Activated gamma-delta T cell treated with anti-CD3 and anti-CD28 coated beads, Interleukin-2, amount 50 U/mL, for 16 hours (primary cell): Measurements from ENCODE around the gene HDAC5.
"Not testable (repeated sequence)": the region's sequence is repeated elsewhere in the genome, so short reads cannot be mapped to it uniquely, and the experiment has no call there.

ENCODE experiments used
- DNase-seq: peaks from one replicate; pipeline ENCODE4 v3.0.0-alpha.2; 2020; ENCODE audit warnings: low read depth

Gene HDAC5

GRCh38 chr17:44123356-44124117 is at the start of gene HDAC5:
TSS of gene HDAC5 (minus strand) at chr17:44123641. CDS start at chr17:44117515, 6,126 bp downstream.
- DNase-seq: peak; percentile 94

GRCh38 chr17:44171931-44172455 is 48.6 kb upstream of the HDAC5 start:
- DNase-seq: no peak

GRCh38 chr17:44170499-44171201 is 47.2 kb upstream of the HDAC5 start, which contains the start of gene ASB16:
TSS of gene ASB16 (plus strand) at chr17:44170704. CDS start at chr17:44170790, 86 bp downstream.
- DNase-seq: no peak

DNA sequence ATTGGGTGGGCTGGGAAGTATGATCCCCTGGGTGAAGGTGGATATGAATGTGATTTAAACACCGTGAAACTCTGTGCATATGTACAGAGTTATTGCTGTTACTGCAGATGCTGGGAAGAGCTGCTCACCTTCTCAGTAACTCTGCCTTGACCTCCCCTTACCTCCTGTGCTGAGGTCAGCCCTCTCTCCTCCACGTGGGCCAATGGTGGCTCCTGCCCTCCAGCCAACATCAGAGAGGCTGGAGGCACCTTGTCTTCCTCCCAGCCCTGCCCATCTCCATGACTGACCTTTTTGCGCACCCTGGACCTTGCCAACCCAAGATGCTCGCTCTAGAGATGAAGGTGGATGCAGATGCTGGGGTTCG is 46.7 kb upstream of the HDAC5 start:
- no peak for DNase-seq

DNA sequence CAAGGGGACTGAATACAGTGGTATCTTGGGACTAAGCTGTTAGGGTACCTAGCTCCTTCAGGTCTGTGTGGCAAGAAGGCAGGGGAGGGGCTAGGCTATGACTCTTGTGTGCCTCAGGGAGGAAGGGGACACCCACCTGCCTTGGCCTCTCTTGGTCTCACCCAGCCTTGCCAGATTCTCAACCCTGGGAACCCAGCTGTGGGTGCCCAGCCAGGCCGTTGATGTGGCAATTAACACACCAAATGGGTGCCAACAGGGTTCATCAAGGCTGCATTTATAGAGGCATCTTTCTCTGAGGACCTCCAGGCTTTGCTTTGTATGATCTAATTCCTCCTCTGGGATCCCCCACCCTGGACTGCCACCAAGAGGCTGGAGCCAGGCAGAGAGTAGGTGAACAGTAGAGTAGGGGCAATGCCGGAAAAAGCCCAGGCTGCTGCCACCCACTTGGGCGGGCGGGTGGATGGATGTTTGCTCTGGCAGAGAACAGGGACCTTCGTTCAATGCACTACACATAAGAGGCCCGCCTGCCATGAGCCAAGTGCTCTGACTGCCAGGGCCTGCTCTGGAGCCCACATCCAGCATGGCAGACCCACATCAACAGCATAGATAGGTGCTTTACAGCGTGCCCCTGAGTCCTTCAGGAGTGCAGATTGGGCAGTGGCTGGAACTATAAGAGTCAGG is 43.9 kb upstream of the HDAC5 start:
- DNase-seq: no peak

- no peak for DNase-seq
These were observed 41.0 kb upstream of the HDAC5 start for GRCh38 chr17:44164476-44164875.

DNA sequence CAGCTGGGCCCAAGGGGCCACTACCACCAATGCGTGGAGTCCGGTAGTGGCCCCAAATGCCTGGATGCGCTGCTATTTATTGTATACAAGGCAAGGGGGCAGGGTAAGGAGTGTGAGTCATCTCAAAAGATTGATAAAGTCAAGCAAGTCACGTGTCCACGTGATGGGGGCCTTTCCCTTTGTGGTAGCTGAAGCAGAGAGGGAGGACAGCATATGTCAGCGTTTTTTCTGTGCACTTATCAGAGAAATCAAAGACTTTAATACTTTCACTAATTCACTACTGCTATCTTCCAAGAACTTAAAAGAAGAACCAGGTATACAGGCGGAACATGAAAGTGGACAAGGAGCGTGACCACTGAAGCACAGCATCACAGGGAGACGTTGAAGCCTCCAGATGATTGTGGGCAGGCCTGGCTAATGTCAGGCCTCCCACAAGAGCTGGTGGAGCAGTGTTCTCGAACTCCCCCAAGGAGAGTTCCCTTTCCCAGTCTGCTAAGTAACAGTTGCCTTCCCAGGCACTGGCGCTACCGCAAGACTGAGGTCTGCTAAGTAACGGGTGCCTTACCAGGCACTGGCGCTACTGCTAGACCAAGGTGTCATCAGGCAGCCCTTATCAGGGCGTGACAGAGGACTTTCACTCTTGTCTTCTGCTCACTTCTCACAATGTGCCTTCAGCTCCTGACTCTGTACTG is 36.2 kb upstream of the HDAC5 start:
- no peak for DNase-seq

DNA sequence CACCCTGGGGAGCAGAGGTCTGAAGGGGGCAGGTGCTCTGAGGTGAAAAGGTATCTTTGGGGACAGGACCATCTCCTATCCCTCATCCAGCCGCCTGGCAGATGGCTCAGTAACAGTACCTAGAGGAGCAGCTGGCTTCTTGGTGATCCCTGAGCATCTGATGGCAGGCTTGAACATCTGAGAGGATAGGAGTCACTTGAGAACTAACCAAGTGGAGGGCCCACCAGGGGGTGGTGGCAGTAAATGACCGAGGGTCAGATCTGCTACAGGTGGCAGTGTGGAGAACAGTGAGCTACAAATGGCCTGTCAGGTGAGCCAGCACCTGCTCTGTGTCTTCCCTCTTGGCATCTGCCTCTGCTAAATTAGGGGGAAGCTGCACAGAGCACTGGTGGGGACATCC is 32.0 kb upstream of the HDAC5 start:
- no peak for DNase-seq

- DNase-seq: no peak
These were observed 29.4 kb upstream of the HDAC5 start for GRCh38 chr17:44152875-44153274.

- no peak for DNase-seq
These were observed 26.4 kb upstream of the HDAC5 start for GRCh38 chr17:44149750-44150329.

DNA sequence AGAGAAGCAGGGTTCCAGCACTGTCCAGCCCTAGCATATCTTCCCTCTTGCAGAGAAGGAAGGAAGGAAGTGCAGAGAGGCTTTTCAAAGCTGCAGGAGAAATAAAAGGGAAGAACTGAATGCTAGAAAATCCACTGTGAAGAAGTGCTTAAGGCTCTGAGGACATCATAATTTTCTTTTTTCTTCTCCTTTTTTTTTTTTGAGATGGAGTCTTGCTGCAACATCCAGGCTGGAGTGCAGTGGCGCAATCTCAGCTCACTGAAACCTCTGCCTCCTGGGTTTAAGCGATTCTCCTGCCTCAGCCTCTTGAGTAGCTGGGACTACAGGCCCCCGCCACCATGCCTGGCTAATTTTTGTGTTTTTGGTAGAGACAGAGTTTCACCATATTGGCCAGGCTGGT is 25.6 kb upstream of the HDAC5 start:
- DNase-seq: not testable (repeated sequence)

- DNase-seq: no peak
These were observed 24.4 kb upstream of the HDAC5 start for GRCh38 chr17:44147812-44148211.

DNA sequence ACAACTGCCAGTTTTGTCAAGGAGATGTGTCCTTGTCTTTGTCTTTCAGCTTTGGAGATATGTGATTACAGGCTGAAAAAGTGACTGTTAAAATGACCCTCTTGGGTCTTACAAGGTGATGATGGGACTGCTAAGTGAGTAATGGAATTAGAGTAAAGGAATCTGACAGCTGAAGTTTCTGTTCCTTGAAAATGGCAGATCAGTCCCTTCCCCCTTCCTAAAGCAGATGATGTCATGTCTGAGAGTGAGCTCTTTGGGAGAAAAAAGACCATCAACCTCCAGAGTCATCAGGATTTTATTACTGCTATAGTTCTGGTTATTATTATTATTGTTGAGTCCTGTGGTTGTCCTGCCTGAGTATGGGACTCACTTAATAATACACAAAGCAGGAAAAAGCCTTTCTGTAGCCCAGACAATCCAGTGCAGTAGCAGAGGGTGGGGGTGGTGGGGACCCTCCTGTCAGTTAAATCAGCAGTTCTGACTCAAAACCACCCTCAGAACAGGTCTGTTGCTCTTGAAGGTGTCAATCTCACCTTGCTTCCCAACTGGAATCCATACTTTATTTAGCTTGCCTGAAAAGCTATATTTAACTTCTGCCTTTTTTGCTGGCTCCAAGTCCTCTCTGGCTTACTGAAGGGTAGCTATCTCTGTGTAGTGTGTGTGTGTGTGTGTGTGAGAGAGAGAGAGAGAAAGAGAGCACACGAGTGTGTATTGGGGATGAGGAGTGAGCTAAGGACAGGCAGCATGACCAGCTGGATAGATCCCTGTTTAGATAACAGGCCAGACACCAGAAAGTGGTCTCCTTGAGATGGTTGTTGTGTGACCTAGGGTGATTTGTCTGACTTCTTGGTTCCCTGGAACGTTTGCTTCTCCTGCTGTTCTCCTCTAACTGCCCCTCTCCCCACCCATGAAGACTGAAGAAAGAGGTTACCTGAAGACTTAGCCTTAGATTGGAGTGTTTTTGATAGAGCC is 23.2 kb upstream of the HDAC5 start:
- no peak for DNase-seq

DNA sequence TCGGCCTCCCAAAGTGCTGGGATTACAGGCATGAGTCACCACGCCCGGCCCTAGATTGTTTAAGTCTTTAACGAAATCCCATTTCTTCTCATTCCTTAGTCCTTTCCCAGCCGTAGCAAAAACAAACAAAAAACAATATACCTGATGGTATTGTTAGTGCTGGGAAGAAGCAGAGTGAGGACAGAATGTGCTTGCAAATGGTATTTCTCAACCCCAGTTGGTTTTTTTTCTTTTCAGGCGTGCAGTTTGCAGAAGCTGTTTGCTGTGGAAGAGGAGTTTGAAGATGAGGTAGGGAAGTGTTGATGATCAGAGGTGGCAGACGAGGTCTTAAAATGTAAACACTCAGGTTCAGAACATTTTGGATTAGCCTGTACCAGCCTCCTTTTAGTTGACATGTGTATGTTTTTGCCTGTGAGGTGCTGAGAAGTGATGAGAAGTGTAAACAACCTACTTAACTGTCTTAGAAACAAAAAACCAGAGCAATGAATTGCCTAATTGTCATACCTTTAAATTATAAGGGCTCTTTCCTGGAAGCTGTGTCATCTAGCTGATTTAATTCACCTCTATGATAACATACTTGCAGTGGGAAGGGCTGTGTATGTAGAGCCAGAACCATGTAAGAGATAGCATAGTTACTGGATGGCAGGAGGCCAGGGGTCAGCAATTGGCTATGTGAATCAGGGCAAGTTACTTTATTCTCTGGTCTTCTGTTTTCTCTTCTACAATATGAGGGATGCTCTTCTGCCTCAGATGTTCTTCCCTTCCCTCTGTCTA is 21.7 kb upstream of the HDAC5 start:
- DNase-seq: no peak

DNA sequence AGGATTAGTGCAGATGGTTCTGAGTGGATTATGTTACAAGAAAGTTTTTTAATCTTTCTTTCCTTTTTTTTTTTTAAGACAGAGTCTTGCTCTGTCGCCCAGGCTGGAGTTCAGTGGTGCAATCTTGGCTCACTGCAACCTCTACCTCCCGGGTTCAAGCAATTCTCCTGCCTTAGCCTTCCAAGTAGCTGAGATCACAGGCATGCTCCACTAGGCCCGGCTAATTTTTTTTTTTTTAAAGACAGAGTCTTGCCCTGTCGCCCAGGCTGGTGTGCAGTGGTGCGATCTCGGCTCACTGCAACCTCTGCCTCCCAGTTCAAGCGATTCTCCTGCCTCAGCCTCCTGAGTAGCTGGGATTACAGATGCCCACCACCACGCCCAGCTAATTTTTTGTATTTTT is 20.5 kb upstream of the HDAC5 start:
- not testable (repeated sequence) for DNase-seq

GRCh38 chr17:44137891-44138709 is 14.7 kb upstream of the HDAC5 start:
- peak; percentile 23 for DNase-seq

GRCh38 chr17:44134752-44135568 is 11.5 kb upstream of the HDAC5 start:
- DNase-seq: no peak

DNA sequence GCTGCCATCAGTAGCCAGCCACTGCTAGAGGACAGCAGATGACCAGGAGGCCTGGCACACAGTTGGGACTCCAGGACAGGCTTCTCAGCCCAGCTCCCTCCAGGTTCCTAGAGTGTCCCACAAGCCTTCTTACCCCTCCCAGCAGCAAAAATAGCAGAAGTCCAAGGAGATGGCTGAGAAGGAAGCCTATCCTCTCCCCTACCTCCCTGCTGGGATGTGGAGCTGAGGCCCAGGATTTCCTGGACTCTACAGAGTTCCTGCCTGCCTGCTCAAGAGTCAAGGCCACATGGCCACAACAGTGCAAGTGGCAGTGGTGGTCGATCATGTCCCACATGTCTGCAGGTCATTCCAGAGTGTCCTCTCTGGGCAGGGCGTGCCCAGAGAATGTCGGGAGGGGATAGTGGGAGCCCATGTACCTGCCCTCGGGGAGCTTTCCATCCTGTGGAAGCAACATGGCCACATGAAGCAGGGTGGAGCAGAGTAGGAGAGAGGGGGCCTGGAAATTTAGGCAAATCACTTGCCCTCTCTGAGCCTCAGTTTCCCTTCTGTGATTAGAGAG is 10.6 kb upstream of the HDAC5 start:
- DNase-seq: no peak
